HG02571 (cell line): Measurements from ENCODE around the gene CELF1.

Experiments used
- ATAC-seq: cut with Tn5 transposase; IDR thresholded peaks from one replicate; pipeline ENCODE4 v1.9.1; 2021; ENCODE audit warnings: mild to moderate bottlenecking, moderate library complexity; ENCODE audit not compliant: unreplicated experiment

CELF1 gene

DNA sequence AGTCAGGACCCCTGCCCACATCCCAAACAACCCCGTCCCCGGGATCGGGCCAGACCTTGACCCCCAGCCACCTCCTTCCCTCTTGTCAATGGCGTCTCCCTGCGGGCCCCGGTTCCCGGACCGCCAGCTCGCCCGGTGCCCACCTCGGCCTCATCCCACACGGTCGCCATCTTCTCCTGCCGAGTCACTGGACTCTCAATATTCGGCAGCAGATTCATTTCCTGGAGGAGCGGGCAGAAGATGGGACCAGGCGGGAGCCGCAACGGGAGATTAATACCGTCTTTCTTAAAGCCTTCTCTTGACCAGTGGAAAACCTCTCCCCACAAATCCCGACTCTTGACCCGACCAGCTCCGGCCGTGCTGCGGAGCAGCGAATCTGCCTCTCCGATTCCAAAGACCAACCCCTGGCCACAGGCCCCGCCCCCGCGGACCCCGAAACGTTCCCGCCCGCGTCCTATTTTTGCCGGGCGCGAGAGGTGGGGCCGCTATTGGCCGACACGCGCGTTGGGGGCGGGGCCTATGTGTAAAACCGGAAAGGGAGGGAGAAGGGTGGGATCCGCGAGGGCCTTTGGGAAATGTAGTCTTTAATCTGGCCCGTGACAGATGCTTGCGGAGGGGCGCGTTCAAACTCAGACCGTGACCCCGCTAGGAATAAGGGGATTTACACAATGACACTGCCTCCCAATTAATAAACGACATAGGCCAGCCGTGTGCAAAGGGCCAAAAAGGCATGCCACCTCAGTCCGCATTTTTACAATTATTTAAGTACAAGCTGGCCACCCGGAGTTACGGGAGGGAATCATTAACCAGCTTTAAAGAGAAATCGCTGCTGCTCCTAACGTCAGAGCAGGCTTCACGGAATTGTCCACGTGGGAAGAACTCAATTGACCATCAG is 126.6 kb downstream of the CELF1 start, which contains the start of gene PSMC3:
TSS of gene PSMC3 (minus strand) at position 378 of the 895 bp plus-strand sequence. CDS start at position 218, 160 bp downstream.
- peak; percentile 87 for ATAC-seq

DNA sequence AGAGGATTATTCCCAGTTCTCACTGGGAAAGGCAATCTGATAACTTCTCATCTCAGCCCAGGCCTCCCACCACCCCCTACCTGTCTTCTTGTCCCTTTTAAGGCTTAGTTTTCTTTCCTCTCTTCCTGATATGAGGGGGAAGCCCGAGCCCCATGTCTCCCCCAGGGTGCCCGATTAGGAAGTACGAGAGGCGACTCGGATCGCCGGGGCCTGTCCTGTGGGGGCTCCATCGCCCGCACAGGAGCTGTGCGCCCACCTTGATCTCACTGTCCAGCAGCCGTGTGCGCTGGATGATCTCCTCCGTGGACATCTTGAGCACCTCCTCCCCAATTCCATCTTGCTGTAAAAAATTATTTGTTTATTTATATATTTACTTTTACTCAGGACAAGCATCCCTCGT is 127.3 kb downstream of the CELF1 start:
- ATAC-seq = no peak

DNA sequence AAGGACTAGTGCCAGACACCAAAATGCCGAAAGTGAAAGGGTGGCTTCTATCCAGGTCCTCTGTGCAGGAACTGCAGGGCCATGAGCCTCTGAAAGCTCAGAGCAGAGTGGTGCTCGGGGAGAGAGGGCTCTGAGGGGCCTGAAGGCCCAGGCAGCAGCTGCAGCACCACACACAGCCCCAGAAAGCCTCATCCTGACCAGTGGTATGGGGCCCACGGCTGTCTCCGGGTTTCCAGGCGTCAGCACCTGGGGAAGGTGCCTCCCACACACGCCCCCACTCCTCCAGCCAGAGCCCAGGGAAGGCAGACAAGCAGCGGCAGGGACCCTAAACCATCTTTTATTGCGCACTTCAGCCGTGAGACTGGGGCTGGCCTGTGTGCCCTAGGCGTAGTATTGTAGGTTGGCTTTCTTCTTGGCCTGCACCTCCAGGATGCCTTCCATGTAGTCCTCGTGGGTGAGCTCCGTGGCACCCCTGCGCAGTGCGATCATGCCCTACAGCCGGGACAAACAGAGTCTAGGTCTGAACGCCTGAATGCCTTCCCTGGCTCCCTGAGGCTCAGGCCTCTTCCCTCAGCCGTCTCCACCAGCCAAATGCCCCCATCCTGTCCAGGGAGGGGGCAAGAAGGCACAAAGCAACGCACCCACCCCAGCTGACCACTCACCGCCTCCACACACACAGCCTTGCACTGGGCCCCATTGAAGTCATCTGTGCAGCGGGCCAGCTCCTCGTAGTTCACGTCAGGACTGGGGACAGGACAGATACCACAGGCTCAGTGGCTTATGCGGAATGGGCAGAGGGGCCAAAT is 134.3 kb downstream of the CELF1 start:
- ATAC-seq = no peak

DNA sequence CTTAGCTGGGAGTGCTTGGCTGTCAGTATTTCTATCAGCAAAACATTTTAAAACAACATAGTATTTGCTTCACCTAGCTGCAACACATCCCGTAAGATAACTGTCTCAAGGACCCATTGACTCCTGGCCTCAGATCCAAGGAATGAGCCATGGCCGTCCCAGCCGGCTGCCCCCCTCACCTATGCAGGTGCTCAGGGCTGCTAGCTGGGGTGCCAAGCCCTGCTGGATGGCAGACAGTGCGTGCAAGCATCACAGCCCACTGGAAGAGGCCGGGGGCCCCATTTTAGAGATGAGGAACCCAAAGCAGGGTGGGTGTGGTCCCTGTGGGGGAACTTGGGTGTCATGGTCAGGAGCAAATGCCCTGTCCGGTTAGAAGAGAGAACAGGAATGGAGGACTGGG is 135.2 kb downstream of the CELF1 start:
- no peak for ATAC-seq

- no peak for ATAC-seq
These were observed 136.9 kb downstream of the CELF1 start for GRCh38 chr11:47415949-47416472.
